ENCODE results near the gene WBP1.

WBP1 gene

DNA sequence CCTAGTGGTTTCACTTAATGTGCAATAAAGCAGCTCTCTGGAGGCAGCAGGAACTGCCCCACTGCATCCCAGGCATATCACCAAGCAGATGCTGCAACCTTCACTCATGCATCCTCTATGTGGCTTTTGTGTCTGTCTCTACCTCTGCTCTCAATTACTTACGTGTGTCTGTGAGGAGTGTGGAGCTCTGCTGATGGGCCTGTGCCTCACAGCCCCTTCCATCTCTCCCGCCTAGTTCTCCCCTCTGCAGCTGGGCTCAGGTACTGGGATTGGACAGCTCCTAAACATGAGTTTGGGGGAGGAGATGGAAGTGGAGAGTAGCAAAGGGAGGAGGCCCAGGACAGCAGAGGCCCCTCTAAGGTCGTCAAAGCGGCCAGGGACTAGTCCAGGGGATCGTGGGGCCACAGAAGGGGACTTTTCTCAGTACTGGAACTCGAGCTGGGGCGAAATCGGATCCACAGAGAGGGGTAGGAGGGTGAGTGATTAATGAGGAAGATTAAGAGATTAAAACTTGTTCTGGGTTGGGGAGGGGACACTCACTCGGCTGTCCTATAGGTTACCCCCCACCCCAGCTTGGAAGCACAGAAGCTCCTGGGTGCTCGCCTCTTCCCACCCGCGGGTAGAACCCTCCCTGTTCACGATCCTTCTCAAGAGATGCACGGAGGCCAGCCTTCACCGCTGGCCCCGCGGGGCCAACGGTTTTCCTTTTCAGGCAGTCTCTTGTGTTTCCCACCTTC lies 43.3 kb downstream of the WBP1 start:
- in situ Hi-C loops (cut with MboI; ENCODE audit: low sequenced_read_pairs): no loop called here

DNA sequence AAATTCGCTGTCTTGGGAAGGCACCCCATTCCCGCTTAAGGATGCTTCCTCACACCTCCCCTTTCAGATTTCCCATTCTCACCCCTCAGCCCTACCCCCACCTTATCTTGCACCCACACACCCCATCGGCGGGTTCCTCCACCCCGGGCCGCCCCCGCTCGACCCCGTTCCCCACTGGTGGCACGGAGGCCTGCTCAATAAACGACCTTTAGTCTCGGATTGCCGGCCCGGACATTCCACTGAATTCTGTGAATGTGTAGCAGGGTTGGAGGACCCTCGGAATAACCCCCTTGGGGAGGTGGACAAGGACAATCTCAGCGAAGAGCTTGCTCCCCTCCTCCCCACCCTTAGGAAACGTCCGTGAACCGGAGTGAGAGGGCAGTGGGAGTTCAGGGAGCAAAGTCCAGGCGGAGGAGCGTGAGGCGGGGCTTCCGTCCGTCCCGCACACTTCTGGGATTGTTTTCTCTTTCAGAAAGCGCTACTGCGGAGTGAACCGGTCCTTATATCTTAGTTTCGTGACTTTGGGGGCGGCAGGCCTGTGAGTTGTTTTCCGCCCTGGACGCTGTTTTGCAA lies 44.0 kb downstream of the WBP1 start:
- in situ Hi-C loops (cut with MboI; ENCODE audit: low sequenced_read_pairs): no loop called here

DNA sequence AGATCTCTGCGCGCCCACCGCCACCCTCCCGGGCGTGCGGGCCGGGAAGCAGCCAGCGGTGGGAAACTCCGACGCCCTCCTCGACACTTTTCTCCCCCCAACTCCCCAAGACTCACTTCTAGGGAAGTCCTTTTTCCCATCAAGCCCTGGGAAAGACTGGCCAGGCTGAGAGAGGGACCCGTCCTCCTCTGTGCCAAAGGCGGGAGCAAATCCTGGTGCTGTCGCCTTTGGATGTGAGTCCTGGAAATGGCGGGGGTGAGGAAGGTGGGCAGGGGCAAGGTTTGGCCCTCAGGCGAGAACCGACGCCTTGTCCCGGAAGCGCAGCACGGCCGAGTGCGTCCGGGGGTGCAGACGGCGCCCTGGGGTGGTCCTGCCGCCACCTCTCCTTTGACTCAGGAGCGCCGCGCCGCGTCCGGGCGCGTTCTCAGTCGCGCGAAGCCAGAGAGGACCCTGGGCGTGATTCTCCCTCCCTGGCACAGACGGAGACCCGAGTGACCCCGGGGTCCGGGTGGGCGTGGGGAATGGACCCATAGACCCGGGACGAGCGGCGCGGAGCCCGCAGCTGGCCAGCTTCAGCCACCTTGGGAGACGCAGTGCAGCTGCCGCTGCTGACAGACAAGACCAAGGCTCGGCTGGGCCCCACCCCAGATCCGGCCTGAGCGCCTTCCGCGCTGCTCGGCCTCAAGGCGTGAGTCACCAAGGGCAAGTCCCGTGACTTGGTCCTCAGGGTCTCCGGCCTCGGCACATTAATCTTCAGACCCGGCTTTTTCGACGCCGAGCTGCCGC lies 44.7 kb downstream of the WBP1 start:
- in situ Hi-C loops (cut with MboI; ENCODE audit: low sequenced_read_pairs): no loop called here

DNA sequence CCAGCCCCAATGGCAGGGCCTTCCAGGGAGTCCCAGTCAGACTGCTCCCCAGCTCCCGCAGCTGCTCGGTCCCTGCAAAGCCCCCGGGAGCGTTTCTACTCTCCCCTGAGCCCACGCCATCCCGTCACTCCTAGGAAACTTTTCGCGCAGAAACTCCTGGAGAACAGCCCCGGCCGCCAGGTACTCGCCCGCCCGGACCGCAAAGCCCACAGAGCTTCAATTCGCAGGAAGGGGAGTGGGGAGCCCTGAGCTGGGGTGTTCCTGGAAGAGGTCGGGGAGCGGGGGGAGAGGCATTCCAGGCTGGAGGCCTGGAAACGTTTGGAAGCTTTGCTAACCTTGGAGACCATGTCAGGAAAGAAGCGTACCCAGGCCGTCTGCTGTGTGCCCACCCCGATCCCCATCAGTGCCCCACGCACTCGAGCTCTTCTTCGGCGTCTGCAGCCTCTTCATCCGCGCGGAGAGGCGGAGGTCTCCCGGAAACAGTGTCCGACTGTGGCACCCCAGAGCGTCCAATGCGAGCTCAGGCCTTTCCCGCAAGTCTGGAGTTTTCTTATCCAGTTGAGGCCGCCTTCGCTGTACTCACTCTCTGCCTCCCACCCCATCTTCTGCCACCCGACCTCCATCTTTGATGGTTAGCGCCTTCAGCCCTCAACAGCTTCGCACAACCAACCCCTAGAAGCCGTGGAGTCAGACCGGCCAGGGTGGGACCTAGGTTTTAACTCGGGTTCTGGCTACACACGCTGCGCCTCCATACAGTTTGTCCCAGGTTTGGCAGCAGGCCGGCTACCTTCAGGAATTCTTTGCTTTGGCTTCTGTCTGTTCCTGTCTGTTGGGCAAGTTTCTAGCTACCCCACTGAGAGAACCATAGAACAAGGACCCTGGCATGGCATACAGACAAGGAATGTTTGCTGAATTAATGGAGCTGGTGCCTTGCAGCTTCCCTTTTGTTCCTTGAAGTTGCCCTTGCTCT lies 45.6 kb downstream of the WBP1 start:
- in situ Hi-C loops (cut with MboI; ENCODE audit: low sequenced_read_pairs): no loop called here

DNA sequence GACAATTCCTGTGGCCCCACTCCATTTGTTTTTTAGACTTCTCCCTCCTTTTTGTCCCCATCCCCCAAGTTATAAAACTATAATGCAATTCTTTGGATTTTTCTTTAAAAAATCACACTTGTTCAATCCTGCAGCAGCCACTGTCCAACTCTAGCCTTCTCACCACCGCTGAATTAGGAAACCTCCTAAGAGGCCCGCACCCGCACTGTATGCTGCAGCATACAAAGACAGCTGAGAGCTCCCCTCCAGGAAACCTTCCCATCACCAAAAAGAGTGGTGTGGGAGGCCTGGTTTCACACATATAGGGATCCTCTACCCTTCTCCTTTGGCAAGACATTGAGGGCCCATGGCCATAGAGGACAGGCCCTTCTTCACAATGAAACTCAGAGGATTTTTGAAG lies 46.4 kb downstream of the WBP1 start:
- in situ Hi-C loops (cut with MboI; ENCODE audit: low sequenced_read_pairs): no loop called here

DNA sequence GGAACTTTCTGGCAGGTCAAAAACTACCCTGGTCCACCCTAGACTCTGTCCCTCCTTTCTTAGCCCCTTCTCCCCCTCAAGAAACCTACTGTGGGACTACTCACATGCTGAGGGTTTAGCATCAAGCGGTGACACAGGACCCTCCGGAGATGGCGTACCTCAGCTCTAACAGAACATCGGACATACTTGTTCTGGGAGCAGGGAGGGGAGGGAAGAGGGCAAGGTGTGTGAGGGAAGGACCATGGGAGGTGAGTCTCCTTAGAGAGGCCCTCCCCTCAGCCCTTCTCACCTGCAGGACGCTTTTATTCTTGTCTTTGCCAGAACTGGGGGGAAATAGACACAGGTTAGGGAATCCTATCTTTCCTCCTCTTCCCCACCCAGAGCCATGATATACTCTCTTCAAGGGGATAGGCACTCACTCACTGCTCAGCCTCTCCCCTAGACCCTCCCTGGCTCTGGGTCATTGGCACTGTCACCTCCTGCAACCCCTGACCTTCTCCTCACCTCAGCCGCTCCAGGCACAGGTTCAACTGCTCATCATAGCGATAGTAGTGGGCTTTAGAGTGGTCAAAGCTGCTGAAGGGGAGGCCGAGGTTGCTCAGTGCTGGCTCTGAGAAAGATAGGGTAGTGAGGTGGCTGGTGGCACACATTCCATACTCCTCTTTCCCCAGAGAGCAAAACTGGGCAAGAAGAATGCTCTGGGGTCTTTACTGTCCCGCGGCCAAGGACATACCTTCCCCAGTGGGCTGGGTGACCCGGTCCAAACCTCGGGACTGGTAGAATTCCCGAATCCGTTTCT lies 47.4 kb downstream of the WBP1 start:
- in situ Hi-C loops (cut with MboI; ENCODE audit: low sequenced_read_pairs): no loop called here

DNA sequence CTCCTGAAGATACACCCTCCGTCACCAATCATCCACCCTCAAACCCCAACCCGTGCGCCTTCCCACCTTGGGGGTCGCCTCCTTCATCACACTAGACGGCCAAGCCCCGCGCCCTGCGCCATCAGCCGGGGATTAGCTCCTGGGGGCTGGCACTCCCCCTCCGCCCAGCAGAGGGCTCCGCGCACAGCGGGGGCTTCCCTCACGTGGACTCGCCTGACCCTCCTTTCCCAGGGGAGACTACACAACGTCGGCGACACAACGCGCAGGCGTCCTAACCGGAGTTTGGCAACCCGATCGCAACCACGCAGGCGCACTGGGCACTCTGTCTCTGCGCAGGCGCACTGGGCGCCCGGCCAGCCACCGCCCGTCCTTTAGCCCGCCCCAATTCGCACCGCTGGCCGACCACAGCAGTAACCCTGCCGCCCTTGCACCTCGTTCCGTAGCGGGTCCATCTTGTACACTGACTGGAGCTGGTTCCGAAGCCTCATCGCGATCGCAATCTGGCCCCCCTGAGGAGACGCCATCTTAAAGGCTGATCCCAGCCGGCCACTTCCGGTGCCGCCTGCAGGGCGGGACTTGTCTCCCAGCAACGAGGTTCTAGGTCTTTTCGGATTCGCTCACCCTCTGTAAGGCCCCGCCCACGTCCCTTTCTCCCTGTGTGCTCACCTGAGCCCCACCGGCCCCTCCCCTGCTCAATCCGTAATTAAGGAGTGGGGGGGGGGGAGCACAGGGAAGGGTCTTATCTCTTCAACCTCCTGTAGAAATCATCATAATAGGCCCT lies 49.1 kb downstream of the WBP1 start, which contains the start of gene PCGF1:
Gene PCGF1, minus strand, starts transcription at position 551 of the 781 bp plus-strand sequence. Its CDS starts 27 bp downstream, at position 524.
- in situ Hi-C loops (cut with MboI; ENCODE audit: low sequenced_read_pairs): no loop called here

DNA sequence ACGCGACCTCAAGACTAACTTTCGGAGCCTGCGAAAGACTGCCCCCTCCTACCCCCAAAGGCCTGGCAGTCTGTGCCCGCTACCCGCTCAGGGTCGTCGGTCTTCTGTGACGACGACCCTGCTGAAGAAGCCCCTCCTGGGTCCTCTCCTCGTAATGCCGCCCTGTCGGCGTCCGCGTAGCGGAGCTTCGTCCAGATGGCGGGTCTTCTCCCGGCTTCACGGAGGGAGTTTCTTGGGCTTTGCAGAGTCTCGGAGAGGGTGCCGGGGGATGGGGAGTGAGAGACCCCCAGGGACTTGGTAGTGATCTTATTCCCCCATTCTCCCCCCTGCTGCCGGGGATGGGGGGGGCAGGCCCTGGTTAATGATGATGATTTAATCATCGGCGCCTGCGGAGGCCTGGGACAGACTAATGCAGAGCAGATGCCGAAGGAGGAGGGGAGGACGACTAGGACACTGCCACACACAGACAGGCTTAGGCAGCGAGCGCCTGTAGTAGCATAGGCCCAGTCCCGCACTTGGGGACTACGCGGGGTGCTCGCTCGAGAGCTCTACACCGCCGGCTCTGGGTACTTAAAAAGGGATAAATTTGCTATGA lies 49.8 kb downstream of the WBP1 start:
- in situ Hi-C loops (cut with MboI; ENCODE audit: low sequenced_read_pairs): no loop called here

DNA sequence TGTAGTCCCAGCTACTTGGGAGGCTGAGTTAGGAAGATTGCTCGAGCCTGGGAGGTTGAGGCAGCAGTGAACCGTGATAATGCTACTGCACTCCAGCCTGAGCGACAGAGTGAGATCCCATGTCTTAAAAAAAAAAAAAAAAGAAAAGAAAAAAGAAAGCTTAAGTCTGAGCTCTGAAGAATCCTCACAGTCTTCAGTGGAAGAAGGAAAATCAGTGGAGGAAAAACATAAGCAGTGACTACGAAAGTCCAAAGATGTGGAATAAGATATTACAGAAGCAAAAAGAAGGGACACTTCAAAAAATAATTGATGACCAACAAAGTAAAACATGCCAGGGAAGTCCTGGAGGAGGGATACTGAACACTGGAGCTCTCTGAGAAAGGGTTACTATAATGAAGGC lies 52.0 kb downstream of the WBP1 start:
- in situ Hi-C loops (cut with MboI; ENCODE audit: low sequenced_read_pairs): no loop called here
